HG02981 (cell line): Measurements from ENCODE around the gene ALX4.

ENCODE experiments used
- ATAC-seq: cut with Tn5 transposase; IDR thresholded peaks from one replicate; pipeline ENCODE4 v1.9.1; 2021; ENCODE audit warnings: mild to moderate bottlenecking, moderate library complexity; ENCODE audit not compliant: unreplicated experiment

Gene ALX4

GRCh38 chr11:44309478-44310205 lies at the start of gene ALX4:
TSS of gene ALX4 (minus strand) at chr11:44310139. CDS start at chr11:44310062, 77 bp downstream.
- no peak for ATAC-seq

GRCh38 chr11:44359162-44359561 lies 49.2 kb upstream of the ALX4 start:
- ATAC-seq, result no peak

- ATAC-seq, result no peak
These were observed 48.8 kb upstream of the ALX4 start for GRCh38 chr11:44358713-44359112.

GRCh38 chr11:44357711-44358110 lies 47.8 kb upstream of the ALX4 start:
- ATAC-seq, result no peak

- ATAC-seq, result no peak
These were observed 46.4 kb upstream of the ALX4 start for GRCh38 chr11:44356351-44356750.

- no peak for ATAC-seq
These were observed 42.1 kb upstream of the ALX4 start for GRCh38 chr11:44351898-44352498.

- ATAC-seq, result peak; percentile 79
These were observed 41.2 kb upstream of the ALX4 start for GRCh38 chr11:44351006-44351660.

GRCh38 chr11:44349328-44349727 lies 39.4 kb upstream of the ALX4 start:
- ATAC-seq, result no peak

- ATAC-seq, result no peak
These were observed 38.8 kb upstream of the ALX4 start for GRCh38 chr11:44348721-44349120.

GRCh38 chr11:44348114-44348513 lies 38.2 kb upstream of the ALX4 start:
- ATAC-seq, result no peak

- no peak for ATAC-seq
These were observed 37.6 kb upstream of the ALX4 start for GRCh38 chr11:44347538-44347937.

GRCh38 chr11:44346983-44347382 lies 37.0 kb upstream of the ALX4 start:
- no peak for ATAC-seq

GRCh38 chr11:44345781-44346180 lies 35.8 kb upstream of the ALX4 start:
- no peak for ATAC-seq

- no peak for ATAC-seq
These were observed 35.0 kb upstream of the ALX4 start for GRCh38 chr11:44344921-44345320.

GRCh38 chr11:44344423-44344820 lies 34.5 kb upstream of the ALX4 start:
- ATAC-seq, result no peak

- ATAC-seq, result no peak
These were observed 34.0 kb upstream of the ALX4 start for GRCh38 chr11:44343778-44344422.

- no peak for ATAC-seq
These were observed 32.7 kb upstream of the ALX4 start for GRCh38 chr11:44342616-44343015.

- no peak for ATAC-seq
These were observed 30.7 kb upstream of the ALX4 start for GRCh38 chr11:44340656-44341055.

GRCh38 chr11:44339530-44339883 lies 29.6 kb upstream of the ALX4 start:
- no peak for ATAC-seq

GRCh38 chr11:44338698-44339529 lies 29.0 kb upstream of the ALX4 start:
- ATAC-seq, result no peak

- ATAC-seq, result no peak
These were observed 28.1 kb upstream of the ALX4 start for GRCh38 chr11:44338026-44338425.
